Measurements from ENCODE around the gene CTSZ. TPM values are rescaled to one million over a fixed set of nuclear protein-coding genes. Genes with fewer than 3 reads are reported as not detected.

Gene CTSZ
- total and polyA plus RNA-seq, 10 of the 15 experiments (the other 5 are each of a cell fraction or from before 2014, with no cell fraction given): 6.0 to 301 (median 154) TPM

- peak; percentile 68 for FAIRE-seq
- ChIA-PET SMC1A (ENCODE audit: uncharacterized antibody, unreplicated experiment) (interaction anchor here (0.6 to 2.2 kb wide), 14 partner anchors 9 to 215 kb away, joined by 3 to 22 read pairs (median 4); partner anchors contain the start of gene ATP5F1E), CTCF (interaction anchor here (0.9 to 1.6 kb wide), 3 partner anchors 26 to 101 kb away, joined by 3 to 4 read pairs (median 4); no protein-coding TSS in a partner anchor), POLR2A (interaction anchor here (0.5 to 2.2 kb wide), 7 partner anchors 14 to 101 kb away, joined by 3 to 15 read pairs (median 5); partner anchors contain the start of gene ATP5F1E), RAD21 (ENCODE audit: unreplicated experiment) (interaction anchor here (1.0 to 2.6 kb wide), 5 partner anchors 24 to 121 kb away, joined by 3 to 15 read pairs (median 4); partner anchors contain the start of genes ATP5F1E and PRELID3B)
- peak overlapping the region; percentile 83 for H3K4me2 ChIP-seq (ENCODE audit: control insufficient read depth, insufficient read depth)
- peak overlapping the region; percentile 38; the same call in 1 of the 2 replicates for H2AFZ ChIP-seq (ENCODE audit: control insufficient read depth, low read depth, low read length)
- peaks cover 29% of the 10 kb centered on the region for H3K4me1 ChIP-seq (ENCODE audit: control insufficient read depth, insufficient read depth, low read length)
- peak; percentile 60 for ATAC-seq
- H3K79me2 ChIP-seq (ENCODE audit: control insufficient read depth, insufficient read depth, low read length): peaks cover 45% of the 10 kb centered on the region
- H3K36me3 ChIP-seq (ENCODE audit: control insufficient read depth in 2 of 2, insufficient read depth in 2 of 2, low read length in 1 of 2): peaks cover 2 to 10% of the 10 kb centered on the region in 2 experiments; a peak in 3 of 4 replicates
- no peaks in the 10 kb centered on the region for H3K27me3 ChIP-seq (replicated peaks in 1 of 2; ENCODE audit: control insufficient read depth in 2 of 2, insufficient read depth in 2 of 2, low read length in 1 of 2)
- in situ Hi-C loops (cut with MboI): loop anchor here (10.0 kb wide), 2 partner anchors 553 to 1613 kb away; partner anchors contain the start of gene RBM38
- intact Hi-C loops (cut with micrococcal nuclease; ENCODE audit: unreplicated experiment): loop anchor here (1.0 kb wide), 2 partner anchors 24 to 101 kb away; partner anchors contain the start of gene ATP5F1E
- H3K9ac ChIP-seq (ENCODE audit: control insufficient read depth, insufficient read depth, low read length): peak overlapping the region; percentile 92
- H4K20me1 ChIP-seq (ENCODE audit: control insufficient read depth, insufficient read depth): no peaks in the 10 kb centered on the region
- no peaks in the 10 kb centered on the region for H3K9me3 ChIP-seq (replicated peaks; ENCODE audit: control insufficient read depth, insufficient read depth, low read length)
- peak overlapping the region; percentile 95 for H3K27ac ChIP-seq (ENCODE audit: control insufficient read depth, insufficient read depth)
- DNase-seq (ENCODE audit: low read depth, low spot score): peak; percentile 60
- whole genome bisulfite sequencing (ENCODE audit: insufficient coverage, insufficient replicate concordance, low lambda C conversion rate, missing lambda C conversion rate): 9% methylated on average over 22 of the region's 24 CpGs
- BruUV-seq (replicated peaks): TSS peak; percentile 65
- peak overlapping the region; percentile 92 for H3K4me3 ChIP-seq
- peak; percentile 76 for TF ChIP-seq MLLT1 (IDR thresholded peaks at IDR 0.05)
- TF ChIP-seq SPI1 (IDR thresholded peaks at IDR 0.05; ENCODE audit: borderline replicate concordance, insufficient read depth, low read depth, low read length): peak; percentile 99
- TF ChIP-seq, protein P1, sequence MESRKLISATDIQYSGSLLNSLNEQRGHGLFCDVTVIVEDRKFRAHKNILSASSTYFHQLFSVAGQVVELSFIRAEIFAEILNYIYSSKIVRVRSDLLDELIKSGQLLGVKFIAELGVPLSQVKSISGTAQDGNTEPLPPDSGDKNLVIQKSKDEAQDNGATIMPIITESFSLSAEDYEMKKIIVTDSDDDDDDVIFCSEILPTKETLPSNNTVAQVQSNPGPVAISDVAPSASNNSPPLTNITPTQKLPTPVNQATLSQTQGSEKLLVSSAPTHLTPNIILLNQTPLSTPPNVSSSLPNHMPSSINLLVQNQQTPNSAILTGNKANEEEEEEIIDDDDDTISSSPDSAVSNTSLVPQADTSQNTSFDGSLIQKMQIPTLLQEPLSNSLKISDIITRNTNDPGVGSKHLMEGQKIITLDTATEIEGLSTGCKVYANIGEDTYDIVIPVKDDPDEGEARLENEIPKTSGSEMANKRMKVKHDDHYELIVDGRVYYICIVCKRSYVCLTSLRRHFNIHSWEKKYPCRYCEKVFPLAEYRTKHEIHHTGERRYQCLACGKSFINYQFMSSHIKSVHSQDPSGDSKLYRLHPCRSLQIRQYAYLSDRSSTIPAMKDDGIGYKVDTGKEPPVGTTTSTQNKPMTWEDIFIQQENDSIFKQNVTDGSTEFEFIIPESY (IDR thresholded peaks at IDR 0.05): 0 out of 2 replicates have a peak, but pooled peaks have one; percentile 31
- peak; percentile 56; the same call in 1 of the 2 replicates for TF ChIP-seq POLR2AphosphoS5 (IDR thresholded peaks at IDR 0.05; ENCODE audit: low read length)
- no peak for TF ChIP-seq BCLAF1 (IDR thresholded peaks at IDR 0.05)
- peak; percentile 76; the same call in 1 of the 2 replicates for TF ChIP-seq PML (IDR thresholded peaks at IDR 0.05; ENCODE audit: low read length)
- no peak for TF ChIP-seq NFYA (IDR thresholded peaks at IDR 0.05; ENCODE audit: borderline replicate concordance, low read depth, low read length)
- peak; percentile 90 for TF ChIP-seq POU2F2 (IDR thresholded peaks at IDR 0.05; ENCODE audit: borderline replicate concordance, low read depth, low read length)
- TF ChIP-seq WRNIP1 (IDR thresholded peaks at IDR 0.05; ENCODE audit: borderline replicate concordance, low read depth, low read length): no peak
- TF ChIP-seq SUPT20H (IDR thresholded peaks at IDR 0.05; ENCODE audit: borderline replicate concordance, control insufficient read depth, low read depth, low read length): no peak
- peak in 1 of 2 experiments; percentile 93; a peak in 2 of 4 replicates for TF ChIP-seq ETV6 (conservative IDR thresholded peaks at IDR 0.05 in 1 of 2, IDR thresholded peaks at IDR 0.05 in 1 of 2; ENCODE audit: borderline replicate concordance in 1 of 2, low read depth in 1 of 2)
- peak; percentile 74 for TF ChIP-seq HDGF (IDR thresholded peaks at IDR 0.05)
- 0 out of 2 replicates have a peak, but pooled peaks have one; percentile 40 for TF ChIP-seq SIN3A (IDR thresholded peaks at IDR 0.05; ENCODE audit: low read depth, low read length)
- no peak for TF ChIP-seq BRCA1 (IDR thresholded peaks at IDR 0.05; ENCODE audit: low read depth, low read length)
These were observed 834 bp upstream of the CTSZ start for GRCh38 chr20:59007665-59008511.

Measured in GM12878 (cell line).